DMS153 treated with DMSO at 0.1 percent for 48 hours (cell line): ENCODE results near the gene COL6A2.
"Not testable (repeated sequence)": the region's sequence is repeated elsewhere in the genome, so short reads cannot be mapped to it uniquely, and the experiment has no call there.

ENCODE experiments used
- DNase-seq: peaks from one replicate; lab custom pipeline; 2025; ENCODE audit not compliant: unreplicated experiment; lab: John Stamatoyannopoulos, UW

Gene COL6A2

GRCh38 chr21:46078322-46078977, 19.5 kb upstream of the COL6A2 start:
- DNase-seq, result no peak

GRCh38 chr21:46078978-46079351, 18.9 kb upstream of the COL6A2 start:
- no peak for DNase-seq

- DNase-seq, result no peak
These were observed 18.4 kb upstream of the COL6A2 start for GRCh38 chr21:46079352-46080170.

GRCh38 chr21:46080171-46081021, 17.5 kb upstream of the COL6A2 start:
- DNase-seq, result no peak

- DNase-seq, result no peak
These were observed 16.7 kb upstream of the COL6A2 start for GRCh38 chr21:46081022-46081861.

GRCh38 chr21:46081862-46082712, 15.8 kb upstream of the COL6A2 start:
- no peak for DNase-seq

- DNase-seq, result no peak
These were observed 15.3 kb upstream of the COL6A2 start for GRCh38 chr21:46082713-46082962.

GRCh38 chr21:46082963-46083790, 14.7 kb upstream of the COL6A2 start:
- no peak for DNase-seq

GRCh38 chr21:46083791-46084561, 13.9 kb upstream of the COL6A2 start:
- DNase-seq, result no peak

GRCh38 chr21:46084709-46085108, 13.2 kb upstream of the COL6A2 start:
- DNase-seq, result no peak

GRCh38 chr21:46085259-46085658, 12.7 kb upstream of the COL6A2 start:
- not testable (repeated sequence) for DNase-seq

- no peak for DNase-seq
These were observed 10.3 kb upstream of the COL6A2 start for GRCh38 chr21:46087641-46088040.

GRCh38 chr21:46088189-46088588, 9.7 kb upstream of the COL6A2 start:
- no peak for DNase-seq

GRCh38 chr21:46089285-46089684, 8.6 kb upstream of the COL6A2 start:
- no peak for DNase-seq

GRCh38 chr21:46091118-46091517, 6.8 kb upstream of the COL6A2 start:
- no peak for DNase-seq

GRCh38 chr21:46091631-46092025, 6.3 kb upstream of the COL6A2 start:
- no peak for DNase-seq

GRCh38 chr21:46092026-46092764, 5.7 kb upstream of the COL6A2 start:
- no peak for DNase-seq
